H9 (cell line): Measurements from ENCODE around the gene EPAS1. TPM values are rescaled to one million over a fixed set of nuclear protein-coding genes. Genes with fewer than 3 reads are reported as not detected.

ENCODE experiments used
- DNase-seq: peaks from one replicate; pipeline ENCODE4 v3.0.0-alpha.2; 2017
- H2AFZ ChIP-seq: one replicate; pipeline ENCODE4 v1.6.1; 2013; ENCODE audit warnings: mild to moderate bottlenecking, low read length, control low read depth, moderate library complexity
- H2AK5ac ChIP-seq: 2 replicates; pipeline ENCODE4 v1.6.1; 2013; ENCODE audit warnings: low read length, control low read depth, mixed read lengths; ENCODE audit not compliant: insufficient read length
- H2BK120ac ChIP-seq: one replicate; pipeline ENCODE4 v1.6.1; 2013; ENCODE audit warnings: low read depth, mild to moderate bottlenecking, low read length, control low read depth, inconsistent platforms; ENCODE audit not compliant: poor library complexity, severe bottlenecking
- H2BK12ac ChIP-seq: 2 replicates; pipeline ENCODE4 v1.6.1; 2013; ENCODE audit warnings: low read length, control low read depth, mixed read lengths, low read depth; ENCODE audit not compliant: insufficient read length
- H2BK15ac ChIP-seq: 2 replicates; pipeline ENCODE4 v1.6.1; 2013; ENCODE audit warnings: low read depth, low read length, control low read depth
- H2BK20ac ChIP-seq: one replicate; pipeline ENCODE4 v1.6.1; 2013; ENCODE audit warnings: low read depth, mild to moderate bottlenecking, low read length, control low read depth, inconsistent platforms; ENCODE audit not compliant: poor library complexity, severe bottlenecking
- H2BK5ac ChIP-seq: 2 replicates; pipeline ENCODE4 v1.6.1; 2013; ENCODE audit warnings: low read length, control low read depth, mixed read lengths; ENCODE audit not compliant: insufficient read length
- H3K14ac ChIP-seq: 2 replicates; pipeline ENCODE4 v1.6.1; 2013; ENCODE audit warnings: low read length, control low read depth; ENCODE audit not compliant: insufficient read depth
- H3K18ac ChIP-seq: 2 replicates; pipeline ENCODE4 v1.6.1; 2013; ENCODE audit warnings: low read depth, mild to moderate bottlenecking, mixed read lengths, low read length, control low read depth; ENCODE audit not compliant: insufficient read length
- H3K23ac ChIP-seq: 2 replicates; pipeline ENCODE4 v1.6.1; 2013; ENCODE audit warnings: low read length, control low read depth, mixed read lengths, low read depth; ENCODE audit not compliant: insufficient read length
- H3K23me2 ChIP-seq: 2 replicates; pipeline ENCODE4 v1.6.1; 2013; ENCODE audit warnings: low read depth, mild to moderate bottlenecking, mixed read lengths, low read length, control low read depth; ENCODE audit not compliant: insufficient read length, poor library complexity, severe bottlenecking
- H3K27ac ChIP-seq: 2 replicates; pipeline ENCODE4 v1.5.1; 2013; ENCODE audit warnings: low read length, control low read depth, mixed read lengths, low read depth; ENCODE audit not compliant: insufficient read length
- H3K27me3 ChIP-seq: 2 replicates; pipeline ENCODE4 v1.6.1; 2013; ENCODE audit warnings: low read length, control low read depth, inconsistent platforms; ENCODE audit not compliant: insufficient read depth
- H3K4ac ChIP-seq: 2 replicates; pipeline ENCODE4 v1.6.1; 2013; ENCODE audit warnings: low read depth, mild to moderate bottlenecking, control low read depth, inconsistent platforms, low read length, moderate library complexity
- H3K4me1 ChIP-seq: 2 replicates; pipeline ENCODE4 v1.6.1; 2013; ENCODE audit warnings: low read length, control low read depth, inconsistent platforms; ENCODE audit not compliant: insufficient read depth
- H3K4me2 ChIP-seq: 2 replicates; pipeline ENCODE4 v1.6.1; 2013; ENCODE audit warnings: low read length, control low read depth, mixed read lengths; ENCODE audit not compliant: insufficient read length, insufficient read depth
- H3K56ac ChIP-seq: 2 replicates; pipeline ENCODE4 v1.6.1; 2013; ENCODE audit warnings: low read depth, mild to moderate bottlenecking, mixed read lengths, low read length, control low read depth; ENCODE audit not compliant: insufficient read length
- H3K79me1 ChIP-seq: 2 replicates; pipeline ENCODE4 v1.6.1; 2013; ENCODE audit warnings: low read depth, mild to moderate bottlenecking, moderate library complexity, low read length, control low read depth, inconsistent platforms; ENCODE audit not compliant: insufficient read depth, poor library complexity, severe bottlenecking
- H3K79me2 ChIP-seq: 2 replicates; pipeline ENCODE4 v1.6.1; 2013; ENCODE audit warnings: low read length, control low read depth, inconsistent platforms; ENCODE audit not compliant: insufficient read depth
- H3K9ac ChIP-seq: 2 replicates; pipeline ENCODE4 v1.6.1; 2013; ENCODE audit warnings: low read length, control low read depth, mixed read lengths; ENCODE audit not compliant: insufficient read length; ENCODE audit errors: extremely low read depth
- H3K9me3 ChIP-seq: one replicate; pipeline ENCODE4 v1.6.1; 2013; ENCODE audit warnings: low read depth, low read length, inconsistent platforms; ENCODE audit not compliant: control insufficient read depth
- H3T11ph ChIP-seq: one replicate; pipeline ENCODE4 v1.6.1; 2013; ENCODE audit warnings: mild to moderate bottlenecking, low read length, control low read depth, inconsistent platforms
- H4K20me1 ChIP-seq: one replicate; pipeline ENCODE4 v1.6.1; 2013; ENCODE audit not compliant: control insufficient read depth, insufficient read length, insufficient read depth
- H4K5ac ChIP-seq: 2 replicates; pipeline ENCODE4 v1.6.1; 2013; ENCODE audit warnings: low read depth, mild to moderate bottlenecking, mixed read lengths, low read length, control low read depth; ENCODE audit not compliant: insufficient read length
- H4K8ac ChIP-seq: replicated peaks from 2 replicates; pipeline ENCODE4 v1.6.1; 2013; ENCODE audit warnings: low read length, control low read depth, mixed read lengths, low read depth; ENCODE audit not compliant: insufficient read length
- H4K91ac ChIP-seq: 2 replicates; pipeline ENCODE4 v1.6.1; 2013; ENCODE audit warnings: low read depth, mild to moderate bottlenecking, moderate library complexity, mixed read lengths, low read length, control low read depth; ENCODE audit not compliant: insufficient read length
- H3K27ac Mint-ChIP-seq, 3 experiments: 2 replicates in 2 of 3; 3 replicates in 1 of 3; pipeline ENCODE4 v1.8.0; 2020 to 2021; ENCODE audit warnings: mixed read lengths in 3 of 3, mild to moderate bottlenecking in 1 of 3, moderate library complexity in 1 of 3
- H3K27me3 Mint-ChIP-seq: 2 replicates; pipeline ENCODE4 v1.8.0; 2021; ENCODE audit warnings: low read depth, mild to moderate bottlenecking, moderate library complexity, mixed read lengths
- H3K36me3 Mint-ChIP-seq, 3 experiments: 2 replicates in 2 of 3; 3 replicates in 1 of 3; pipeline ENCODE4 v1.8.0; 2020 to 2021; ENCODE audit warnings: low read depth in 3 of 3, mixed read lengths in 3 of 3; ENCODE audit not compliant: insufficient read depth in 1 of 3
- H3K4me1 Mint-ChIP-seq, 2 experiments: 2 replicates each; pipeline ENCODE4 v1.8.0; 2020; ENCODE audit warnings: mixed read lengths in 2 of 2
- H3K4me3 Mint-ChIP-seq, 2 experiments: 2 replicates in 1 of 2; 3 replicates in 1 of 2; pipeline ENCODE4 v1.8.0; 2020 to 2021; ENCODE audit warnings: mild to moderate bottlenecking in 2 of 2, mixed read lengths in 2 of 2, moderate library complexity in 1 of 2
- H3K9me3 Mint-ChIP-seq, 2 experiments: 2 replicates in 1 of 2; 3 replicates in 1 of 2; pipeline ENCODE4 v1.8.0; 2020; ENCODE audit warnings: mild to moderate bottlenecking in 2 of 2, mixed read lengths in 2 of 2, moderate library complexity in 1 of 2
- WGBS: extraction: QIAGEN DNeasy Blood & Tissue Kit; methylation state at CpG from one replicate; pipeline ENCODE4 v1.1.7; 2013; ENCODE audit warnings: missing lambda C conversion rate, low lambda C conversion rate, mixed read lengths; ENCODE audit not compliant: insufficient read length; ENCODE audit errors: extremely low coverage; 5-methylcytosine and 5-hydroxymethylcytosine counted together
- total RNA-seq: library from RNA; stranded (reverse); gene quantifications from 2 replicates; pipeline ENCODE4 v1.2.1, GENCODE V29; 2021
- TF ChIP-seq, protein P1 (sequence below): fragments of 200-600 bp; sonication (generic); conservative IDR thresholded peaks from 3 replicates; pipeline ENCODE4 v1.8.0; 2021; ENCODE audit warnings: antibody characterized with exemption, mild to moderate bottlenecking

The EPAS1 gene
- total RNA-seq, 1 experiment from 2014 or later = 1.1 TPM

DNA sequence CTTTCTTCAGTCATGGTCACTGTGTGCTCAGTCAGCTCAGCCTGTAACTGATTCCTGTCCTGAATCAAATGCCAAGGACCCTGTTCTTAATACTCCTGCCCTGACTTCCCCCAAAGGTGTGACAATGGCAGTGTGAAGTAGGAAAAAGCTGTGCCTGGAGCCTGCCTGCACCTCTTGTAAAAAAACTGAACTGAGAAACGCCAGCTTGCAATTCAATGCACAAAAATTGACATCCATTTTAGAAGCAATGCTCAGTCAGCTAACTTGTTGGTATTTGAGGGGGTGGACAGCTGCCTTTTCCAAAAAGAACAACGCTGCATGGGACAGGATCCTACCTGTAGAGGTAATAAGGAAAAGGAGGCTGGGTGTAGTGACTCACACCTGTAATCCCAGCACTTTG, 115.9 kb downstream of the EPAS1 start:
- Histone ChIP-seq H2BK12ac (no peak overlapping the region), H4K20me1 (no peaks in the 10 kb centered on the region)

More for the DNA sequence above, 115.9 kb downstream of the EPAS1 start:
- Histone ChIP-seq H4K5ac (no peak overlapping the region), H3K4me2 (no peak overlapping the region), H2AK5ac (no peak overlapping the region), H3K23me2 (no peaks in the 10 kb centered on the region), H3K79me2 (no peaks in the 10 kb centered on the region), H4K91ac (no peak overlapping the region), H3K18ac (no peak overlapping the region), H3K4me1 (no peaks in the 10 kb centered on the region), H3K56ac (no peak overlapping the region), H3K27me3 (no peaks in the 10 kb centered on the region), H2BK120ac (no peak overlapping the region), H2BK15ac (no peak overlapping the region), H2BK20ac (no peak overlapping the region), H3K23ac (no peak overlapping the region), H3K9me3 (no peaks in the 10 kb centered on the region), H3K27ac (no peak overlapping the region), H2AFZ (no peak overlapping the region), H4K8ac (no peak overlapping the region), H3K79me1 (no peaks in the 10 kb centered on the region), H3K4ac (no peak overlapping the region), H3T11ph (no peak overlapping the region), H2BK5ac (no peak overlapping the region), H3K14ac (no peak overlapping the region), H3K9ac (no peak overlapping the region)
- Mint-ChIP-seq H3K27me3 (no peaks in the 10 kb centered on the region; the same call in 1 of the 2 replicates), H3K27ac (no peak overlapping the region), H3K36me3 (peaks cover 5 to 26% (median 14%) of the 10 kb centered on the region in 3 experiments; a peak in 6 of 7 replicates), H3K4me1 (peaks cover 9 to 13% of the 10 kb centered on the region in 2 experiments), H3K4me3 (no peak overlapping the region), H3K9me3 (peaks cover 19 to 24% of the 10 kb centered on the region in 2 experiments)
- TF ChIP-seq, protein P1, sequence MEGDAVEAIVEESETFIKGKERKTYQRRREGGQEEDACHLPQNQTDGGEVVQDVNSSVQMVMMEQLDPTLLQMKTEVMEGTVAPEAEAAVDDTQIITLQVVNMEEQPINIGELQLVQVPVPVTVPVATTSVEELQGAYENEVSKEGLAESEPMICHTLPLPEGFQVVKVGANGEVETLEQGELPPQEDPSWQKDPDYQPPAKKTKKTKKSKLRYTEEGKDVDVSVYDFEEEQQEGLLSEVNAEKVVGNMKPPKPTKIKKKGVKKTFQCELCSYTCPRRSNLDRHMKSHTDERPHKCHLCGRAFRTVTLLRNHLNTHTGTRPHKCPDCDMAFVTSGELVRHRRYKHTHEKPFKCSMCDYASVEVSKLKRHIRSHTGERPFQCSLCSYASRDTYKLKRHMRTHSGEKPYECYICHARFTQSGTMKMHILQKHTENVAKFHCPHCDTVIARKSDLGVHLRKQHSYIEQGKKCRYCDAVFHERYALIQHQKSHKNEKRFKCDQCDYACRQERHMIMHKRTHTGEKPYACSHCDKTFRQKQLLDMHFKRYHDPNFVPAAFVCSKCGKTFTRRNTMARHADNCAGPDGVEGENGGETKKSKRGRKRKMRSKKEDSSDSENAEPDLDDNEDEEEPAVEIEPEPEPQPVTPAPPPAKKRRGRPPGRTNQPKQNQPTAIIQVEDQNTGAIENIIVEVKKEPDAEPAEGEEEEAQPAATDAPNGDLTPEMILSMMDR = no peak
- WGBS = no CpG with 5 or more reads among the region's 2 CpGs
- no peak for DNase-seq
